Measurements from ENCODE around the gene SERBP1. TPM values are rescaled to one million over a fixed set of nuclear protein-coding genes. Genes with fewer than 3 reads are reported as not detected.
"Not testable (repeated sequence)": the region's sequence is repeated elsewhere in the genome, so short reads cannot be mapped to it uniquely, and the experiment has no call there.

Gene SERBP1
- 263 and 300 TPM in 2 replicates for total RNA-seq (2014; rRNA removed; shearing (Covaris generic))

- peak; percentile 99 for DNase-seq (ENCODE audit: low spot score)
Observed at GRCh38 chr1:67430358-67431155, at the start of gene SERBP1. TSS of gene SERBP1 (minus strand) at chr1:67430402. CDS start at chr1:67430300, 102 bp downstream.

GRCh38 chr1:67479146-67479891 is 49.1 kb upstream of the SERBP1 start:
- DNase-seq (ENCODE audit: low spot score): peak; percentile 75

DNA sequence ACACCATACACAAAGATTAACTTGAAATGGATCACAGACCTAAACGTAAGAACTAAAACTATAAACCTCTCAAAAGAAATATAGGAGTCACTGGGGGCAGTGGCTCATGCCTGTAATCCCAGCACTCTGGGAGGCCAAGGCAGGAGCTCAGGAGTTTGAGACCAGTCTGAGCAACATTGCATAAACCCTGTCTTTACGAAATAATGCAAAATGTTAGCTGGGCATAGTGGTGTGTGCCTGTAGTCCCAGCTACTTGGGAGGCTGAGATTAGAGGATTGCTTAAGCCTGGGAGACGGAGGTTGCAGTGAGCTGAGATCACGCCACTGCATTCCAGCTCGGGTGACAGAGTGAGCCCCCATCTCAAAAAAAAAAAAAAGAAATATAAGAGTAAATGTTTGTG is 46.7 kb upstream of the SERBP1 start:
- DNase-seq (ENCODE audit: low spot score): no peak

DNA sequence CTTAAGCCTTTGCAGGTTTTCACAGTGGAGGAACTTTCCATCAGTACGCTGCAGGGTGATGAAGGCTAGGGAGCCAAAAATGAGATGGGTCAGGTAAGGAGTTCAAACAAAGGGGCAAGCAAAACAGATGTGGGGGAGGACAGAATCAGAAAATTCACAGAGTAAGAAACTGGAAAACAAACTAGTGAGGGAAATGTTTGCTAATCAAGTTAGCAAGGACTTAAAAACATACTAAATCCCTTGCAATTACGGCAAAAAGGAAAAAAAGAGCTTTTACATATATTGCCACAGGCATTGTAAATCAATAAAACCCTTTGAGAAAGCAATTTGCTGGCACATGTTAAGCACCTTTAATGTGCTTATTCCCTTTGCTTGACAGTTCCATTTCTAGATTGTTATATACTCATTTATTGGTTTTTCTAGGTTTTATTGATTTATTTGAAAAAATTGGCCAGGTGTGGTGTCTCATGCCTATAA is 45.8 kb upstream of the SERBP1 start:
- no peak for DNase-seq (ENCODE audit: low spot score)

DNA sequence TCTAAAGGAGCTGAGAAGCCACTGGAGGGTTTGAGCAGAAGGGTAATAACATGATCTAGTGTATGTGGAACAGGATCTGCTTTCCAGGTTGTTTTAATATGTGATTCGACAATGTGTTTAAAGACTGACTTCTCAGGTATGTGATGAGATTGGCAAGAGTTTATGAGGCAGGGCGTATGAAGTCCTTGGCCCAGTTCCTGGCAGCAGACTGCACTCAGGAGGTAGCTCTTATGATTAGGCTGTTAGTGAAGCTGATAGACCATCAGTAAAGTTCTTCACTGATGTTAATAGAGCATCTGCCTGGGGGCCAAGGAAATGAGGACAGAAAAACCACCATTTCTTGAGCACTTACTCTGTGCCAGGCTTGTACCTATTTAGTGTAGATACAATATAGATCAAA is 41.9 kb upstream of the SERBP1 start:
- no peak for DNase-seq (ENCODE audit: low spot score)

- DNase-seq (ENCODE audit: low spot score): no peak
Observed at GRCh38 chr1:67469431-67469830, 39.2 kb upstream of the SERBP1 start.

GRCh38 chr1:67468066-67468718 is 38.0 kb upstream of the SERBP1 start:
- DNase-seq (ENCODE audit: low spot score): no peak

DNA sequence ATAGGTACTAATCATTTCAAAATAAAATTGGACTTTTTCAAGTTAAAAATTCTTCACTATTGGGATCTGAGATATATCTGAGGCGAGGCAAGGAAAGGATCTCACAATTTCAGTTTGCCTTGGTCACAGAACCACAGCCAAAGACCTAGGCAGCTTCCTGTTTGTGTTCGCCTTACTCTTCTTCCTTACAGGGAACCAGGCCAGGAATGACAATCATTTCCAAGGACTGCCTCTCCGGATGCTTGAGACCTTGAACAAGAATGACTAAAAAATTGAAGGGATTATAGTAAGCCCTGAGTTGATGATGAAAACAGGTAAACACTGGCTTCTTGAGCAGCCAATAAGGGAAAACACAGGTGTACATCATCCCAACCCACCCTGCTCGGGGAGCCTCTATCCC is 35.2 kb upstream of the SERBP1 start:
- no peak for DNase-seq (ENCODE audit: low spot score)

GRCh38 chr1:67464746-67465145 is 34.5 kb upstream of the SERBP1 start:
- DNase-seq (ENCODE audit: low spot score): no peak

GRCh38 chr1:67464058-67464457 is 33.9 kb upstream of the SERBP1 start:
- DNase-seq (ENCODE audit: low spot score): no peak

- no peak for DNase-seq (ENCODE audit: low spot score)
Observed at GRCh38 chr1:67463298-67463955, 33.2 kb upstream of the SERBP1 start.

DNA sequence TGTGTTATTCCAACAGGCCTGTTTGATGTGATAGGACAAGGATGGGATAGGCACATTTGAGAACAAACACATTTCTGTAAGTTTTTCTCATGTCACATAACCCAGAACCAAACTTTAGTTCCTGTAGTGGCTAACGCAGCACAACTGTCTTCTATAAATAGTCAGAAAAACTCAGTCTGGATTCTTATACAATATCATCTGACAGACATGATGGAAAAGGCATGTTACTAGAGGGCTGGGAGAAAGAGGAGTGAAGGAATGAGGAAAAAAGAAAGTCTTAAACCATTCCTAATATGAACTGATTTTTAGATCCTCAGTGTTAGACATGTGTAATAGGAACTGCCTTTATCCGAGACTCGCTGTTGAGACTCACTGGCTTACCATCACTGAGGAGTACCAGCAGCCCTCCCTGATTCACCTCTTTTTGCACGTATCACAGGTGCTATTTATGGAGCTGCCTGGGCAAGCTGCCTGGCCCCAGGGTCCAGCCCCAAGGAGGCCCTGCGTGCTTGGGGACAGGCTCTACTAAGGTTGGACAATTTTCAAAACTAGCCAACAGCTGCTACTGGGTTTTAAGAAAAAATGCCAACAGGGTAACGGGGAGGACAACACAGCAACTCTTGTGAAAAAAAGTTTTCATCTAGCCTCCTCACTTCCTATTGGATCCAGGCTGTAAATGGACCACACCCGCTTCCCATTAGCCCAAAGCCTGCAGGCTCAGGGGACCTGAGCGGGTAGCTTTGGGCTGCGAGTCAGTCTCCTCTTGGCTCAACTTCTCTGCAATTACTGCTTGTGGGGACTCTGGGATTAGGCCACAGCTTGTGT is 30.7 kb upstream of the SERBP1 start:
- peak; percentile 60 for DNase-seq (ENCODE audit: low spot score)

DNA sequence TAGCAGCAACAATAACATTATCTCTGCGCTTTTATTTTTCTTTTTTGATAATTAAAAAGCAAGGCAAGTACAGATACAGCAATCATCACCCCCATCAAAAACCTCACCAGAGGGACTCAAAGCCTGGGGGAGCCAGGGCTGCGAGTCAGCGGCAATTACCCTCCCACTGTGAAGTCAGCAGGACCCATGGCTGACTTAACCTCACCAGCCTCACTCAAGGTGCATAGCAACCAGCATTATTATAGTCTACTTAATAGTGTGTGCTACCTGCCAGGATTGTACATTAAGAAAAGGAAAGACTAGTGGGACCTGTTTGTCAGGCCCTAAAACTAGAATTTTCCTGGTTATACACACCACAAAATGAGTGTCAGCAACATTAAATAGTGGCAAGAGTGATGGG is 28.9 kb upstream of the SERBP1 start:
- DNase-seq (ENCODE audit: low spot score): no peak

DNA sequence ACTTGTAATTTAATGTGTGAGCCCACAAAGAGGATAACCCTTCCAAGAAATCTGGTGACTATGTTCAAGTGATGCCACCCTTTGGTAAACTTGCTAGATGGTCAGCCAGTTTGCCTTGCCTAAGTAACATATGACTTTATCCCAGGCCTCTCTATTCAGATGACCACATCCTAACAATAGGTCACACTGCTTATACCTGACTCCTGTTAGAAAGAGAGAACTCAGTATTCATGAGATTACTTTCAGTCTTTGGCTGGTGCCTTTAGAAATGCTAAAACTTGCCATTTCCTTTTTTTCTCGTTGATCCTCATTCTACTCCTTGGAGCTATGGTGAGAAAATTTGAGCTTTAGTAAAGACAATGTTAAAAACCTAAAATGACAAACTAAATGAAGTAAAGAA is 28.5 kb upstream of the SERBP1 start:
- no peak for DNase-seq (ENCODE audit: low spot score)

DNA sequence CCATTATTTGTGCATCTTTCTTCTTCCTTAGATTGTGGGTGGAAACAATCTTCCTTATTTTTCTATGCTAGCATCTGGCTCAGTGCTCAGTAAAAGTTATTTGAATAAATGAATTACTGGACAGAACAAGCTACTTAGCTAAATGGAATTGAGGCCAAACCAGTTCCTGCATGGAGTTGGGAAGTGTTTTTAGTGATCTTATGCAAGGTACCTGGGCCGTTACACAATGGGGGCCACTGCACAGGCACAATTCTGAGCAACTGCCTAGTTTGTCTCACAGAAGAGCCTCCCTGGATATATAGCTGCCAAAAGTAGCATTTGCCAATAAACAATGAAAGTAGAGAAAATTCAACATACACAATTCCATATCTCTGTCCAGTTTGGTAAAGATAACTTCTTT is 27.0 kb upstream of the SERBP1 start:
- DNase-seq (ENCODE audit: low spot score): no peak

- DNase-seq (ENCODE audit: low spot score): no peak
Observed at GRCh38 chr1:67451815-67452214, 21.6 kb upstream of the SERBP1 start.

- DNase-seq (ENCODE audit: low spot score): no peak
Observed at GRCh38 chr1:67451356-67451755, 21.2 kb upstream of the SERBP1 start.

GRCh38 chr1:67446893-67447292 is 16.7 kb upstream of the SERBP1 start:
- DNase-seq (ENCODE audit: low spot score): no peak

- not testable (repeated sequence) for DNase-seq (ENCODE audit: low spot score)
Observed at GRCh38 chr1:67446014-67446413, 15.8 kb upstream of the SERBP1 start.

DNA sequence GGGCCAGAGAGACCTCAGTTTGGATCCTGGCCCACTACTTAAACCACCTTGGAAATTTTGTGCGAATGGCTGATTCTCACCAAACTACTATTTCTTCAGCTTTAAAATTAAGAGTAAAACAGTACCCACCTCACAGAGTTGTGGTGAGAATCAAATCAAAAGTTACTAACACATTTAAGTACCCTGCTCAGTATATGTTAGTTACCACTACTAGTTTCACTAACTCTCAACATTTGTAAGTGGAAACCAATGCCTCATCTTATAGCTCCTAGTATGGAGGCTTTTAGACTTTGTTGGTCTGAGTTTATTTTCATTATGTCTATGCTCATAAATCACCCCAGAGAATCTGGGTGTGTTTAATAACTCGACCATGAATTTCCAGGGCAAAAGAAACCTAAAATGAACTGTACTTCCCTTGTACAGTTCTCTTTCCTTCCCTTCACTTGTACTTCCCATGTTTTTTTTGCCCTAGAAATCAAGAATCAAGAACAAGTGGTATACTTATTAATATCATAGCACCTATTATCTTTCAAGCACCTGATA is 11.6 kb upstream of the SERBP1 start:
- DNase-seq (ENCODE audit: low spot score): no peak

DNA sequence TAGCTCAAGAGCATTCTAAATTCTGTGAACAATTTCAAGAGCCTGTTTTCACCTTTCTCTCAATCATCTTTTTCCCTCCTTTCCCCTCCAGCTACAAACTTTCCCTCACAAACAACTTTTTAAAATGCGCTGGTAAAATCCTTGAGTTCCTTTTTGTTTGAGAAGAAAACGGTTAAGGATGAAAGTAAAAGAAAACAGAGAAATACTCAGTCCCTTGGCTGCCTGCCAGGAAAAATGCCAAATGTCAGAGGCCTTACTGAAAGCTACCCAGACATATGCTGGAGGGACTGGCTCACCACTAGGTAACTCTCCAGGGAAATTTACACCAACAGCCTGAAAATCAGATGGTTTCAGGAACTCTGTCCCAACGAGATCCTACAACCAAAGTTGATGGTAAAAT is 11.0 kb upstream of the SERBP1 start:
- DNase-seq (ENCODE audit: low spot score): peak; percentile 39

All from H4 (cell line).